GM12873 (cell line): ENCODE measurements around the gene SDK1.

Experiments used
- TF ChIP-seq, protein P1 (sequence below): IDR thresholded peaks from 2 replicates; pipeline ENCODE4 v1.5.1; 2012; ENCODE audit warnings: low read depth, mild to moderate bottlenecking, moderate library complexity, low read length, control low read depth; ENCODE audit not compliant: insufficient read depth; ENCODE audit errors: missing control alignments

The SDK1 gene

DNA sequence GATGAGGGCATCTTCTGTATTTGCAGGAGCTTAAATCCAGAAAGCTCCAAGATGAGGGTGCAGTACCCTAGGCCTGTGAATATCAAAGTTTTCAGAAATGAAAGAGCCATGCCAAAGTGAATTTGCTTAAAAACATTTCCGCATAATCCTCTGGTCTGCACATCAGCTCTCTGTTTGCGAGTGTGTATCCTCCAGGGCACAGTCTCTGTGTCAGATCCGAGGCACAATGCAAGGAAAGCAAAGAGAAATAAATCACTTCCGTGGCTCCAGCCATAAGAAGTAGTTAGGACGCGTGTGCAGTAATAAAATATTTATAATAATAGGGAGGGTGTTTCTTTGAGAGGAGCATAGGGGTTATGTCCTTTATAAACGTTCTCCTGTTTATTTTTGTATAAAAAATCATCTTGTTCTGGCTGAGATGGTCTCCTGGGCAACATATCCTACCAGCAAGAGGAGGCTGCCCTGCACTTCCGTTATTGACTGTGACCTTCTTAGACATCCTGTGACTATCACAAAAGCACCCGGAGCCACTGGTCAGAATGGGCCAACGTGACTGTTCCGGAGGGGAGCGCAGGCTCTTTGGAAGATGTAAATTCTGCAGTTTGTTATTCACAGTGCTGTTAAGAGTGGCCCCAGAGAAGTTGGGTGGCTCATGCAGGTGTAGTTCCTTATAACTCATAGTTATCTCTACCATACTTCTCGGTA, 713.4 kb downstream of the SDK1 start:
- TF ChIP-seq, protein P1, sequence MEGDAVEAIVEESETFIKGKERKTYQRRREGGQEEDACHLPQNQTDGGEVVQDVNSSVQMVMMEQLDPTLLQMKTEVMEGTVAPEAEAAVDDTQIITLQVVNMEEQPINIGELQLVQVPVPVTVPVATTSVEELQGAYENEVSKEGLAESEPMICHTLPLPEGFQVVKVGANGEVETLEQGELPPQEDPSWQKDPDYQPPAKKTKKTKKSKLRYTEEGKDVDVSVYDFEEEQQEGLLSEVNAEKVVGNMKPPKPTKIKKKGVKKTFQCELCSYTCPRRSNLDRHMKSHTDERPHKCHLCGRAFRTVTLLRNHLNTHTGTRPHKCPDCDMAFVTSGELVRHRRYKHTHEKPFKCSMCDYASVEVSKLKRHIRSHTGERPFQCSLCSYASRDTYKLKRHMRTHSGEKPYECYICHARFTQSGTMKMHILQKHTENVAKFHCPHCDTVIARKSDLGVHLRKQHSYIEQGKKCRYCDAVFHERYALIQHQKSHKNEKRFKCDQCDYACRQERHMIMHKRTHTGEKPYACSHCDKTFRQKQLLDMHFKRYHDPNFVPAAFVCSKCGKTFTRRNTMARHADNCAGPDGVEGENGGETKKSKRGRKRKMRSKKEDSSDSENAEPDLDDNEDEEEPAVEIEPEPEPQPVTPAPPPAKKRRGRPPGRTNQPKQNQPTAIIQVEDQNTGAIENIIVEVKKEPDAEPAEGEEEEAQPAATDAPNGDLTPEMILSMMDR, result no peak

GRCh38 chr7:4015371-4015770, 714.3 kb downstream of the SDK1 start:
- TF ChIP-seq, protein P1, result no peak

DNA sequence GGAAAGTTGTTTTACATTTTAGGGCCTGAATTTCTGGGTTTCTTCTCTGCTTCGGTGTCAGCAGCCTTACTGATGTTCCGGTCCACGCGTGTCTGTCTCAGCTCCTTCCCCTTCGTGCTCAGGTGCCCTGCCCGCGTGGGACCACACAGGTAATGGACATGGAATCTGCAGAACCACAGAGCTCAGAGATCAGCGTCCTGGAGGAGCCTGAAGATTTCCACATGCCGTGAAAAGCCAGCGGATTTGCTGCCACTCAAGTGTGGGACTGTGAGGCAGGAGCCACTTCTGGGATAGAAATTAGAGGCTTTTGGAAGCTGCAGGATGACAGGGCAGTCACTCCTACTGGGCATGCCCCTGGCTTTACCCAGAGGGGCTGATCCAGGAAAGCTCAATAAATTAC, 714.9 kb downstream of the SDK1 start:
- TF ChIP-seq, protein P1, result no peak

DNA sequence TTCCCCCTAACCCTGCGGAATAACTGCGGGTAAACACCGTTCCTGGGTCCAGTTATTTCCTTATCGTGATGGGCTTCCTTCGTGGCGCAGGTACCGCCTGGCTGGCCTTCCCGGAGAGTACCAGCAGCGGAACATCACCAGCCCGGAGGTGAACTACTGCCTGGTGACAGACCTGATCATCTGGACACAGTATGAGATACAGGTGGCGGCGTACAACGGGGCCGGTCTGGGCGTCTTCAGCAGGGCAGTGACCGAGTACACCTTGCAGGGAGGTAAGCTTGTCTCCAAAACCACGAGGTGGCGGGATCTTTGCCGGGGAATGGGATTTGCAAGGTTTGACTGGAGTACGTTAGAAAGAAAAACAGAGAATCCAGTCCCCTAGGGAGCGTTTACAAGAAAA, 716.0 kb downstream of the SDK1 start:
- TF ChIP-seq, protein P1, result no peak

- TF ChIP-seq, protein P1, result no peak
Observed at GRCh38 chr7:4017785-4018184, 716.7 kb downstream of the SDK1 start.

DNA sequence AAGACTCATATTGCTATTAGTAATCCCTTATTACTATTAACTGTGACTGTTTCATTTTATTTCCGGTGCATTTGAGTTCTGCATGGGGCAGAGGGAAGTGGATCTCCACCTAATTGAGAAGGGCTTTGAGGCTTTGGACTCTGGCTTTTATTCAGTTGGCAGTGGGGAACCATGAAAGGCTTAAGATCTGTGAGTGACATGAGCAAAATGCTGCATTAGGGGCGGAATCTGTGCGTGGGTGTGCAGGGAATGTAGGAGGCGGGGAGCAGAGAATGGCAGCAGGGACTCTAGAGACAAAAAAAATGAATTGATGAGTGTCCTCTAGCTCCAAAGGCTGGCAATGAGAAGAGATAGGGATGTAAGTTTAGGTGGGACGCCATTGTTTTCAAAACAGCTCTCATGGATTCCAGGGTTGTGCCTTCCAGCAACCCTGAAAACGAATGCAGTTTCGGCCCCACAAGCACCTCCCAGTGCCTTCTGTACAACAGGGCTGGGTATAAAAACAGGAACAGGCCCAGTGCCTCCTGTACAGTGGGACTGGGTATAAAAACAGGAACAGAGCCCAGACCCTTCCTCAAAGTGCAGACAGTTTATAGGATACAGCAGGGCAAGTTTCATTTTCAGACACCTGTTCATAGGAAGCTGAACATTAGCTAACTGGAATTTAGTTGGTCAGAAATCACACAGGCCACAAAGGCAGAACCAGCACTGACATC, 717.7 kb downstream of the SDK1 start:
- TF ChIP-seq, protein P1, result no peak

- TF ChIP-seq, protein P1, result no peak
Observed at GRCh38 chr7:4020086-4020485, 719.0 kb downstream of the SDK1 start.
